Psoas muscle (tissue), 7 donors: ENCODE data around the gene PANX1. TPM values are rescaled to one million over a fixed set of nuclear protein-coding genes. Genes with fewer than 3 reads are reported as not detected.

Source experiments
- polyA plus RNA-seq, 3 donors: library from polyadenylated mRNA; stranded (reverse); fragments of 200-250 nt; gene quantifications; one replicate each; pipeline ENCODE4 v1.2.3, GENCODE V29; 2013
- total RNA-seq, 4 donors: library from RNA; stranded (reverse); fragmentation: NEBNext Ultra II Directional in 2 of 4; extraction: Animal tissue kit (Norgen Biotek cat#: 25700) in 2 of 4; gene quantifications; one replicate each; pipeline versions ENCODE4 v1.2.1 to v1.2.4, GENCODE V29; 2021 to 2023
- donor health status: healthy with polysubstance abuse.
- donor health status: DM: no; HTN: no; CAD: no; lungs with moderate emphysema.
- donor health status: Bipolar disorder and iron deficiency.
- donor health status: healthy.
- donor health status: DM: no; HTN: no; CAD: no.
- donor health status: DM: no; HTN: no; CAD: no.
- donor health status: DM: yes; HTN: yes; CAD: no.

The PANX1 gene
- total and polyA plus RNA-seq, 7 donors = 9.2 to 87.2 (median 33.5) TPM

Other genes with a start within 250 kb of the PANX1 start
- not detected for gene HEPHL1, start 107.5 kb upstream of the PANX1 start, total RNA-seq
- gene HEPHL1, start 107.5 kb upstream of the PANX1 start, polyA plus RNA-seq = under 1 TPM in 1 of 3 donors, not detected in 2; 0.01 TPM
- gene IZUMO1R, start 175.7 kb downstream of the PANX1 start, total RNA-seq = not detected
- not detected for gene IZUMO1R, start 175.7 kb downstream of the PANX1 start, polyA plus RNA-seq